Fibroblast of pulmonary artery (primary cell): Measurements from ENCODE around the gene HMGCLL1.

Experiments
- DNase-seq: peaks from one replicate; pipeline ENCODE4 v3.0.0-alpha.2; 2010; ENCODE audit warnings: low read depth
- H3K4me3 ChIP-seq: replicated peaks from 2 replicates; pipeline ENCODE4 v1.5.1; 2011; ENCODE audit warnings: low read depth, mild to moderate bottlenecking, control low read depth, low read length, moderate library complexity
- CTCF ChIP-seq: IDR thresholded peaks from 2 replicates; pipeline ENCODE4 v1.5.1; 2011; ENCODE audit warnings: mild to moderate bottlenecking, control low read depth, low read length, inconsistent platforms; ENCODE audit errors: missing control alignments

The HMGCLL1 gene

GRCh38 chr6:55516736-55517135 is 62.3 kb downstream of the HMGCLL1 start:
- no peak overlapping the region for H3K4me3 ChIP-seq
- TF ChIP-seq CTCF, result no peak
- DNase-seq, result no peak

- DNase-seq, result no peak
- TF ChIP-seq CTCF, result no peak
- H3K4me3 ChIP-seq, result no peak overlapping the region
These were observed 66.1 kb downstream of the HMGCLL1 start for GRCh38 chr6:55512904-55513303.

DNA sequence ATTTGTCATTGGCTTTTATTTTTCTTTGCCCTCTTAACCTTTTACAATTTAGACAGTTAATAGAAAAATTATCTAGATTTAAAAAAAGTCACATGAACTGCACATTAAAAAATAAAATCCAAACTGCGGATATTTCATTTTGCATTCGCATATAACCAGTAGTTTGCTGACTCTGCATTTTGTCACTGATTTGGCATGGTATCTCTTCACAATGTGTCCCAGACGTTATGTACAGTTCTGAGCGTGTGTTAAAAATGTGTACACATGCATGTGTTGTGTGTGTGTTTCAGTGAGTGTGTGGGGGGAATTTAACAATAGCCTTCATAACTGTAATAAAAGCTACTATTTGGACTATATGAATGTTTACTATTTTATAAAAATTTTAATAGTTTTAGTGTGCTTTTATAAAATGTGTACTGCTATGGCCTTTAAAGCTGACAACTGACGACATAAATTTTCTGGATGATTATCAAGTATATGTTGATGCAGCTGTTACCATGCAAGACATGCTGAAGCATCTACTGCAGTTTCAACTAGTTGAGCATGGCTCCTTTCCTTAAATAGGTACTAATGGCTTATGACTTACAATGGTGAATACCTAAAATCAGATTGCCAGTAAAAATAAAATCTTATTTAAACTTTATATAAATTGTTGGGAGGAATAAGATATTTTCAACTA is 67.7 kb downstream of the HMGCLL1 start:
- no peak for TF ChIP-seq CTCF

GRCh38 chr6:55499591-55499990 is 79.4 kb downstream of the HMGCLL1 start:
- DNase-seq, result no peak
- TF ChIP-seq CTCF, result no peak
- H3K4me3 ChIP-seq, result no peak overlapping the region

More for the DNA sequence above, 67.7 kb downstream of the HMGCLL1 start:
- no peak for DNase-seq
- no peak overlapping the region for H3K4me3 ChIP-seq

GRCh38 chr6:55497694-55498093 is 81.3 kb downstream of the HMGCLL1 start:
- no peak for DNase-seq
- TF ChIP-seq CTCF, result no peak
- no peak overlapping the region for H3K4me3 ChIP-seq

GRCh38 chr6:55496201-55496600 is 82.8 kb downstream of the HMGCLL1 start:
- H3K4me3 ChIP-seq, result no peak overlapping the region
- no peak for DNase-seq
- no peak for TF ChIP-seq CTCF

DNA sequence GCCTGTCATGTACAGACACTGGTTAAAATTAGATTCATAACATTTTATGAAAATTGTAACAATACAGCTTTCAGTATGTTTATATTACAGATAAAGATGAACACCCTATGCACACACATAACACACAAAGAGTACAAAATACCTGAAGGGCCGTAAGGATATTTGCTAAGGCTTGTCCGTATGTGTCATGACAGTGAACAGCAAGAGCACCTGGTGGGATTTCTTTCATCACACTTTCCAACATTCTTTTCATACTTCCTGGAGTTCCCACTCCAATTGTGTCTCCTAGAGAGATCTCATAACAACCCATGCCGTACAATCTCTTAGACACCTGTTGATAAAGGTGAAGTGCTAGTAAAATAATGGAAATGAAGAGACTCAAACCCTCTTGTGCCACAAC is 83.7 kb downstream of the HMGCLL1 start:
- DNase-seq, result no peak
- H3K4me3 ChIP-seq, result no peak overlapping the region
- no peak for TF ChIP-seq CTCF
